H1 (cell line): Measurements from ENCODE around the gene ICA1. TPM values are rescaled to one million over a fixed set of nuclear protein-coding genes. Genes with fewer than 3 reads are reported as not detected.

Experiments used
- CHD1 ChIP-seq: IDR thresholded peaks from 2 replicates; pipeline ENCODE4 v1.6.1; 2012; ENCODE audit warnings: low read depth, low read length, improper control_type of control experiment
- FOSL1 ChIP-seq: IDR thresholded peaks from 2 replicates; pipeline ENCODE4 v1.6.1; 2011; ENCODE audit warnings: mild to moderate bottlenecking, low read depth, low read length, moderate library complexity; ENCODE audit not compliant: insufficient read depth
- HDAC2 ChIP-seq, 2 experiments: fragments of 300-600 bp in 1 of 2; sonication (generic) in 1 of 2; IDR thresholded peaks; 2 replicates each; pipeline ENCODE4 v1.6.1; 2011 to 2012; ENCODE audit warnings: low read depth in 2 of 2, low read length in 2 of 2, mild to moderate bottlenecking in 2 of 2, moderate library complexity in 2 of 2, borderline replicate concordance in 1 of 2, inconsistent platforms in 1 of 2
- NRF1 ChIP-seq: IDR thresholded peaks from 2 replicates; pipeline ENCODE4 v1.6.1; 2011; ENCODE audit warnings: mild to moderate bottlenecking, low read depth, low read length, improper control_type of control experiment
- PHF8 ChIP-seq: fragments of 200-600 bp; sonication (generic); conservative IDR thresholded peaks from 2 replicates; pipeline ENCODE4 v1.7.1; 2012; ENCODE audit warnings: low read depth, mild to moderate bottlenecking, inconsistent platforms, low read length, moderate library complexity
- SUZ12 ChIP-seq: fragments of 200-600 bp; sonication (generic); IDR thresholded peaks from 2 replicates; pipeline ENCODE4 v1.6.1; 2012; ENCODE audit warnings: mild to moderate bottlenecking, inconsistent platforms, low read length, moderate library complexity, mixed read lengths
- YY1 ChIP-seq: IDR thresholded peaks from 2 replicates; pipeline ENCODE4 v1.6.1; 2011; ENCODE audit warnings: low read depth, mild to moderate bottlenecking, low read length
- polyA plus RNA-seq, 7 experiments: library from polyadenylated mRNA; depleted of rRNA in 3 of 7; stranded (reverse) in 5 of 7; unstranded in 2 of 7; fragments of >200 nt in 5 of 7; fragments of 200-250 nt in 2 of 7; gene quantifications; 1 replicate in 5 of 7; 2 replicates in 1 of 7; 4 replicates in 1 of 7; pipeline versions ENCODE4 v1.2.1 to v1.2.3, GENCODE V29; 2011 to 2013; ENCODE audit warnings: missing spikeins in 2 of 7, mixed read lengths in 2 of 7
- total RNA-seq: library from RNA; stranded (reverse); fragmentation: NEBNext Ultra II Directional; extraction: Animal tissue kit (Norgen Biotek cat#: 25700); gene quantifications from 2 replicates; pipeline ENCODE4 v1.2.1, GENCODE V29; 2021
- TF ChIP-seq, protein P1 (sequence below): IDR thresholded peaks from 2 replicates; pipeline ENCODE4 v1.6.1; 2012; ENCODE audit warnings: inconsistent platforms

The ICA1 gene
- total and polyA plus RNA-seq, 2 of the 8 experiments (the other 6 are each of a cell fraction or from before 2014, with no cell fraction given), result 14.9 to 37.1 TPM

DNA sequence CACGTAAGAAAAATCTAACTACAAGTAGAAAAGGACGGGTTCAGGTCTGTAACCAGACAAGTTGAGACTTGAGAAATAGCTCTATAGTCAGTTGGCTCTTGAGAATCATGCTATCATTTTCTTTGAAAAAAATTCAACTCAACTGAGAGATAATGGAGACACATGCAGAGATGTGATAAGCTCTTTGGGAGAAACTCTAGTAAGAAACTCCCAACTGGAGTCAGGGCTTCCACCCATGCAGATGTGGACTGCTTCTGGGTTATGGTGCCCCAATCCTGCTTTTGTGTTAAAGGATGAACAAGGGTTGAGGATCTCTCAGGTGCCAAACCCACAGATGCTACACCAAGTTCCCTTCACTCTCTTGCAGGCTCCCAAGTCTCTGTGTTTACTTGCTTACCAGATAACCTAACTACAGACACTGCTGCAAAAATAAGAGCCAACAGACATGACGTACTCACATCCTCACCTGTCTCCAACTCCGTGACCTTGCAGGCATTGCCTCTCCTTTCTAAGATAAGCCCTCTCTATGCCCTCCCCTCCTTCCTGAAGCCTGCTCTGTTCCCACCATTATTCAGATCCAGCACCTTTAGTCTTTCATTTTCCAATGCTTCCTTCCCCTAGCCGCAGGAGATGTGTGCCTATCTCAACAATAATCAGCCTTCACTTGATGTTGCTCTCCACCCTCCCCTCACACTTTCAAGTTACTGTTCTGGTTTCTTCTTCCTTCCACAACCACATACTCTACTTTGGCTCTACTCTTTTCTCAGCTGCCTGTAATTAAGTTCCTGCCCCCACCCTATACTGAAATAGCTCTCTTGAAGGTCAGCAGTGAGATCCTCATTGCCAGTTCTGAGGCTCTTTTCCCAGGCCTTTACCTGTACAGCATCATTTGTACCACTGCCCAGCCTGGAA is 130.0 kb downstream of the ICA1 start (continued):
- no peak for TF ChIP-seq HDAC2 (IDR thresholded peaks at IDR 0.05; ENCODE audit: borderline replicate concordance in 1 of 2, low read depth in 2 of 2, low read length in 2 of 2)
- TF ChIP-seq CHD1, result no peak
- TF ChIP-seq SUZ12, result no peak
- no peak for TF ChIP-seq NRF1
- TF ChIP-seq FOSL1, result no peak
- TF ChIP-seq, protein P1, sequence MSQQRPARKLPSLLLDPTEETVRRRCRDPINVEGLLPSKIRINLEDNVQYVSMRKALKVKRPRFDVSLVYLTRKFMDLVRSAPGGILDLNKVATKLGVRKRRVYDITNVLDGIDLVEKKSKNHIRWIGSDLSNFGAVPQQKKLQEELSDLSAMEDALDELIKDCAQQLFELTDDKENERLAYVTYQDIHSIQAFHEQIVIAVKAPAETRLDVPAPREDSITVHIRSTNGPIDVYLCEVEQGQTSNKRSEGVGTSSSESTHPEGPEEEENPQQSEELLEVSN, result no peak
- no peak for TF ChIP-seq YY1
- no peak for TF ChIP-seq PHF8
- TF ChIP-seq, all 59 proteins: peak for 0
